Activated T-helper 1 cell treated with anti-CD3 and anti-CD28 coated beads, Interleukin-12 subunit alpha, Interleukin-12 subunit beta, Interleukin-2, Interleukin-4 antibody, amounts not matched to agents 30 ng/mL and 10 ng/mL and 1 ng/mL, durations not matched to agents 14 hours and 24 hours and 36 hours (primary cell): Measurements from ENCODE around the gene HOXC13. TPM values are rescaled to one million over a fixed set of nuclear protein-coding genes. Genes with fewer than 3 reads are reported as not detected.

ENCODE experiments used
- DNase-seq: peaks from one replicate; pipeline ENCODE4 v3.0.0; 2021; ENCODE audit warnings: low spot score
- H3K27ac Mint-ChIP-seq: one replicate; pipeline ENCODE4 v1.8.0; 2021; ENCODE audit warnings: mild to moderate bottlenecking, mixed read lengths
- H3K27me3 Mint-ChIP-seq: one replicate; pipeline ENCODE4 v1.8.0; 2022; ENCODE audit warnings: mild to moderate bottlenecking, moderate library complexity, mixed read lengths; ENCODE audit not compliant: insufficient read depth
- H3K36me3 Mint-ChIP-seq: one replicate; pipeline ENCODE4 v1.8.0; 2021; ENCODE audit warnings: low read depth, mixed read lengths
- H3K4me1 Mint-ChIP-seq: one replicate; pipeline ENCODE4 v1.8.0; 2021; ENCODE audit warnings: low read depth, mixed read lengths
- H3K4me3 Mint-ChIP-seq: one replicate; pipeline ENCODE4 v1.8.0; 2021; ENCODE audit warnings: mild to moderate bottlenecking, moderate library complexity, mixed read lengths
- H3K9me3 Mint-ChIP-seq: one replicate; pipeline ENCODE4 v1.8.0; 2021; ENCODE audit warnings: mixed read lengths
- intact Hi-C: fragments of 100-400 bp; cut with micrococcal nuclease; formaldehyde crosslinking; loops from one replicate; pipeline ENCODE4 v1.15.1; 2024
- total RNA-seq: library from RNA; stranded (reverse); gene quantifications from 2 replicates; pipeline ENCODE4 v1.2.3, GENCODE V29; 2022

Gene HOXC13
- total RNA-seq, 1 donor from 2014 or later, result not detected

DNA sequence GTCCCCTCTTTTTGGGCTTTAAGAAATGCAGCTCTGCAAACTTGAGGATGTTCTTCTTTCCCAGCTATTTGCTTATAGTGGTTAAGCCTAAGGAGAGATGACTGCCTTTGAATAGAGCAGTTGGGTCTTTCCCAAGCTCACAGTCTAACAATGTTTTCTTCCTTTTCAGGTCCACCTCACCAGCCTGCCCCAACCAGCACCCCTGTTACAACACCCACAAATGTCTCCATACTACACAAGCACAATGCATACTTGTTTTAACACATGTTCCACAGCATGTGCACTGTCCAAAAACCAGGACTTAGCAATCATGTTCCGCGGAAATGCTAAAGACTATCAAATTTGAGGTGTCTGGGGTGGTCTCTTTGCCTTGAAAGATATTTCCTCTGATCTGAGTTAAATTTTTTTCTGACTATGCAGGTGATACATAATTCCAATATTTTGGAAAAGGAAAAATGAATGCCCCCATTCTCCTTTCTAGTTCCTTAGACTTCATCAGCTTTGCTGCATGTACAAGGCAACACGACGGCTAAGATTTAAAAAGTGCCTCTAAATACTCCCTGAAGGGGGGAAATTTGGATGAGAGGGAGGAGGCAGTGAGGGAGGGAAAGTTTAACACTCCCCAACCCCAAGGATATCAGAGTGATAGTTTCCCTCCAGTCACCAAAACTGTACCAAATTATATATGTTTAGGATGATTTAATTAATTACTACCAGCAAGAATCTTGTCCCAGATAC lies 6.6 kb upstream of the HOXC13 start:
- Mint-ChIP-seq H3K27ac (no peak overlapping the region), H3K27me3 (peaks cover 88% of the 10 kb centered on the region), H3K4me1 (no peaks in the 10 kb centered on the region), H3K36me3 (no peaks in the 10 kb centered on the region), H3K4me3 (no peak overlapping the region), H3K9me3 (no peaks in the 10 kb centered on the region)
- DNase-seq, result no peak
- intact Hi-C loops, result loop anchor here (10.0 kb wide), 1 partner anchor 53 kb away; the partner anchor contains the start of gene HOXC10

- Mint-ChIP-seq H3K36me3 (no peaks in the 10 kb centered on the region), H3K9me3 (no peaks in the 10 kb centered on the region), H3K27ac (no peak overlapping the region), H3K4me3 (no peak overlapping the region), H3K4me1 (no peaks in the 10 kb centered on the region), H3K27me3 (peaks cover 90% of the 10 kb centered on the region)
- DNase-seq, result no peak
- intact Hi-C loops, result loop anchor here (10.0 kb wide), 1 partner anchor 52 kb away; the partner anchor contains the start of gene HOXC10
Observed at GRCh38 chr12:53932915-53933314, 5.7 kb upstream of the HOXC13 start.

GRCh38 chr12:53935383-53936341 lies 3.0 kb upstream of the HOXC13 start:
- Mint-ChIP-seq H3K27ac (peak overlapping the region; percentile 22), H3K9me3 (no peaks in the 10 kb centered on the region), H3K4me3 (no peak overlapping the region), H3K36me3 (no peaks in the 10 kb centered on the region), H3K27me3 (peaks cover 84% of the 10 kb centered on the region), H3K4me1 (no peaks in the 10 kb centered on the region)
- intact Hi-C loops, result loop anchor here (2.0 to 10.0 kb wide), 2 partner anchors 17 to 49 kb away; partner anchors contain the start of gene HOXC10
- DNase-seq, result no peak

DNA sequence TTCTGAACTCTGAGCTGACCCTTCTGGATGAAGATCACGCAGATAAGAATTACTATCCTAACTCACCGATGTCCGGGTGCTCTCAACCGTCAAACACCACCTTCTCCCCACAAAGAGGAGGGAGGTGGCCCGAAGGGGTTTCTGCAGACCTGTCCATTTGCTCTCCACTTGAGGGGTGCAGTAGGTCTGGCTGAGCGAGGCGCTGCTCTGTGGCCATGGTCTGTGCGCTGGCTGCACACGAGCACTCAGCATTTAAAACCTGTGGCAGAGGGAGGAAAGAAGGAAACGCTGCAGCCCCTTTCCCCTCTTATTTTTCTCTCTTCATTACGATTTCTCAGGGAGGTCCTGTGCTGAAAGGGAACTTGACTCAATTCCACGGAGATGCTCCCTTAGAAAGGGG lies 1.5 kb upstream of the HOXC13 start:
- H3K4me1 Mint-ChIP-seq, result no peaks in the 10 kb centered on the region
- peak overlapping the region; percentile 20 for H3K27ac Mint-ChIP-seq
- no peaks in the 10 kb centered on the region for H3K36me3 Mint-ChIP-seq
- DNase-seq, result no peak
- H3K4me3 Mint-ChIP-seq, result no peak overlapping the region
- H3K27me3 Mint-ChIP-seq, result peaks cover 86% of the 10 kb centered on the region
- H3K9me3 Mint-ChIP-seq, result no peaks in the 10 kb centered on the region
- intact Hi-C loops, result loop anchor here (2.0 to 10.0 kb wide), 2 partner anchors 16 to 48 kb away; partner anchors contain the start of gene HOXC10

DNA sequence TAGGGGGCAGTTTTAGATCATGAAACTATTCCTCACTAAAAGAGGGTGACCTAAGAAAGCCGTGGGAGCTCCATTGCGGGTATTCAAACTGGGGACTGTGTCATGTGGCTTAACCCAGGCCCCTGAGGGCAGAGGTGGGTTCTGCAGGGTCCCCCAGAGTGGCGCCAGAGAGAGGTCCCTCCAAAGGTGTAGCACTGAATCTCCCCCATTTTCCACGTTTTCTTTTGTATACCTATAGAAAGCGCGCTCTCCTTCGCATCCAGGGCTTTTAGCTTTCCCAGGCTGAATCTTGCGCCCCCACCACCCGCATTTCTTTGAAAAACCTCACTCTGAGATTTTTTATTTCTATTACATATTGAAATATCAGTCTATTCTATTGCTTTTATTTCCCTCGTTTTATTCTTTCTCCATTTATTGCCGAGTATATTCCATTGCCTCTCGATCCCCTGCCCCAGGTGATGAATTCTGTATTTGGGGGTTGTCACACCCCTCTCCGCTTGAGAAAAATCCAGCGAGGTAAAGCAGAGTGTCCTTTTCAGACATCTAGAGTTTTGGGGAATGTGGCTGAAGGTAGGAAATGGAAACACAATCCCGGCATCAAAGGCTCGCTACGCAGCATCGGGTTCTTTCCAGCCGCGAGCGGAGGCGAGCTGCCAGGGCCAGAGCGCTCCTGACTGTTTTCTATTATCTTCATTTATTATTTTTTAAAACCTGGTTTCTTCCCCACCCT lies 870 bp upstream of the HOXC13 start:
- H3K27ac Mint-ChIP-seq, result no peak overlapping the region
- DNase-seq, result no peak
- H3K4me3 Mint-ChIP-seq, result no peak overlapping the region
- H3K27me3 Mint-ChIP-seq, result peaks cover 80% of the 10 kb centered on the region
- no peaks in the 10 kb centered on the region for H3K36me3 Mint-ChIP-seq
- intact Hi-C loops, result loop anchor here (2.0 to 10.0 kb wide), 2 partner anchors 15 to 47 kb away; partner anchors contain the start of gene HOXC10
- no peaks in the 10 kb centered on the region for H3K4me1 Mint-ChIP-seq
- H3K9me3 Mint-ChIP-seq, result no peaks in the 10 kb centered on the region

DNA sequence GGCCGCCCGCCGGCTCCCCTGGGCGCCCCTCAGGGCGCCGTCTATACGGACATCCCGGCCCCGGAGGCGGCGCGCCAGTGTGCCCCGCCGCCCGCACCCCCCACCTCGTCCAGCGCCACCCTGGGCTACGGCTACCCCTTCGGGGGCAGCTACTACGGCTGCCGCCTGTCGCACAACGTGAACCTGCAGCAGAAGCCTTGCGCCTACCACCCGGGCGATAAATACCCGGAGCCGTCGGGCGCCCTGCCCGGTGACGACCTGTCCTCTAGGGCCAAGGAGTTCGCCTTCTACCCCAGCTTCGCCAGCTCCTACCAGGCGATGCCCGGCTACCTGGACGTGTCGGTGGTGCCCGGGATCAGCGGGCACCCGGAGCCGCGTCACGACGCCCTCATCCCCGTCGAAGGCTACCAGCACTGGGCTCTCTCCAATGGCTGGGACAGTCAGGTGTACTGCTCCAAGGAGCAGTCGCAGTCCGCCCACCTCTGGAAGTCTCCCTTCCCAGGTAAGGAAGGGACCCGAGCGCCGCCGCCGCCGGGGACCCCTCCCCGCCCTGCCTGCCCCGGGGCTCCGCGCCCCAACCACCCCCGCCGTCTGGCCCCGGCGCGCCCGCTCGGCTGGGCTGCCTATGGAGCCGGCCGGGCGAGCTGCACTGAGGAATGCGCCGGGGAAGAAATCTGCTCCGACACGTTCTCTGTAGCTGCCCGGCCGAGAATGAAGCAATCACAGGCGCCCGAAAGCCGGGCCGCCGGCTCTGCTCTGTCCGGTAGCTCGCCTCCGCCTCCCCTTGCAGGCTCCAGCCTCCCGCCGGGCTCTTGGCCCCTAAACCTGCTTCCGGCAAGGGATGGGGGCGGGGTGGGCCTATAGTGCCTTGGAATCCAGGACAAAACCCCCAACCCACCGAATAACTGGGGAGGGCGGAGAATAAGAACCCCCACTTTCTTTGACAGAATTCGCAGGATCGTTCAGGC lies 794 bp downstream of the HOXC13 start:
- no peaks in the 10 kb centered on the region for H3K4me1 Mint-ChIP-seq
- no peaks in the 10 kb centered on the region for H3K36me3 Mint-ChIP-seq
- no peaks in the 10 kb centered on the region for H3K9me3 Mint-ChIP-seq
- H3K27ac Mint-ChIP-seq, result peak overlapping the region; percentile 31
- intact Hi-C loops, result loop anchor here (10.0 kb wide), 2 partner anchors 45 to 245 kb away; partner anchors contain the start of gene HOXC10
- peaks cover 79% of the 10 kb centered on the region for H3K27me3 Mint-ChIP-seq
- DNase-seq, result no peak
- H3K4me3 Mint-ChIP-seq, result no peak overlapping the region

DNA sequence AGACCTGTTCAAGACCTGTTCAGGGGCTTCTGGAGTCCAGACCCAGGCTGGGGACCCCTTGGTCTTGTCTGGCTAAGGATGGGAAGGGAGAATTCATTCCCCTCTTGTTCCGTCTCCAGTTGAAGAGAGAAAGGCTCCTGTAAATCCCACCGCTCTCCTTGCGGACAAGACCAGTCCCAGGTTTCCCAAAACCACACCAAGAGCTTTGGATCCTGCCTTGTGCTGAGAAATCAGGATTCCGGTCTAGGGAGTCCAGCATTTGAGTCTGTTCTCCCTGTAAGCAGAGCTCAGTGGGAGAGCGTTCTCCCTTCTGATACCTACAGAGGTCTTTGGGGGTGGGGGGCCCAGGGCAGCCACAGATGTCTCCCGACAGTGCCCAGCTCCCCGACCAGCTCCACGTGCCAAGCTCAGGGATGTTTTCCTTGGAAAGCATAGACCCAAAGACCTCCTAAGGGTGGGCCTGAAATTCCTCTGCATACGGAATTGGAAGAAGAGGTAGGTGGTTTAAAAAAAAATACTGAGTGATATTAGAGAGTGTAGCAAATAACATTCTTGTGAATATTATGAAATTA lies 1.9 kb downstream of the HOXC13 start:
- no peak for DNase-seq
- H3K27me3 Mint-ChIP-seq, result peaks cover 81% of the 10 kb centered on the region
- intact Hi-C loops, result loop anchor here (10.0 kb wide), 1 partner anchor 246 kb away; no protein-coding TSS in a partner anchor
- no peak overlapping the region for H3K27ac Mint-ChIP-seq
- H3K36me3 Mint-ChIP-seq, result no peaks in the 10 kb centered on the region
- H3K4me1 Mint-ChIP-seq, result no peaks in the 10 kb centered on the region
- H3K4me3 Mint-ChIP-seq, result no peak overlapping the region
- H3K9me3 Mint-ChIP-seq, result no peaks in the 10 kb centered on the region

DNA sequence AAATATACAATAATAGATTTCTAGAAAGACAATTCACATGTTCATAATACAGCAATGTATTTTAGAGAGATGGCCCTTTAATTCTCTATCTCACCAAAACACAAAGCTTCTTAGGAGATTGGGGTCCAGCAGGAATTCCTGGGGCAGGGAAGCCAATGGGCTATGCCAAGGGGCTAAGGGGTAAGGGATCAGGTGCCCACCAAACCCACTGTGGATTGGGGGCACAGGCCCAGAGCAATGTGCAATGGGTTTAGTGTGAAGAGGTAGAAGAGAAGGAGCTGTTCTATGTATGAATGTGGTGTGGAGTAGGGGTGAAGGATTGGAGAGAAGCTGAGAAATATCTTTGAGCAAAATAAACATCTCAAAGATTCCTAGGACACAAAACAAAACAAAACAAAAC lies 2.6 kb downstream of the HOXC13 start:
- Mint-ChIP-seq H3K4me1 (no peaks in the 10 kb centered on the region), H3K27ac (no peak overlapping the region), H3K9me3 (no peaks in the 10 kb centered on the region), H3K4me3 (no peak overlapping the region), H3K27me3 (peaks cover 81% of the 10 kb centered on the region), H3K36me3 (no peaks in the 10 kb centered on the region)
- intact Hi-C loops, result loop anchor here (10.0 kb wide), 1 partner anchor 246 kb away; no protein-coding TSS in a partner anchor
- no peak for DNase-seq

DNA sequence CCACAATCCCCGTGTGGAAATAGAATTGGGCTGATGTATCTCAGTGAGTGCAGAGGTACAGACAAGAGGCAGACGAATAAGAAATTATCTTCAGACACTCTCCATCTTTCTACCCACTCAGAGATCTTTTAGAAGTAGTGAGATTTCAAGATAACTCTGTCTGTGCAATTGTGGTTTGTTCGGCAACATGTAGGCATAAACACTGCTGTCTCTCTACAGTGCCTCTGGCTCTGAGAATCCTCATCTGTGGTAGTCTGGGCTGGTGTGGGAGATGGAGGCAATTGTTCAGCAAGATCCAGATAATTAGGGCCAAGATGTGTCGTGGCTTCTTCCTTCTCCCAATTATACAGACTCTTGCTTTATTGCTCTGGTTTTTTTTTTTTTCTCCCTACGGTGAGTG lies 3.1 kb downstream of the HOXC13 start:
- Mint-ChIP-seq H3K27me3 (peaks cover 83% of the 10 kb centered on the region), H3K4me1 (no peaks in the 10 kb centered on the region), H3K36me3 (no peaks in the 10 kb centered on the region), H3K9me3 (no peaks in the 10 kb centered on the region), H3K27ac (no peak overlapping the region), H3K4me3 (no peak overlapping the region)
- no peak for DNase-seq
- intact Hi-C loops, result loop anchor here (10.0 kb wide), 1 partner anchor 247 kb away; no protein-coding TSS in a partner anchor

GRCh38 chr12:53942467-53942997 lies 3.9 kb downstream of the HOXC13 start:
- DNase-seq, result no peak
- peaks cover 83% of the 10 kb centered on the region for H3K27me3 Mint-ChIP-seq
- intact Hi-C loops, result loop anchor here (10.0 kb wide), 1 partner anchor 248 kb away; no protein-coding TSS in a partner anchor
- H3K36me3 Mint-ChIP-seq, result no peaks in the 10 kb centered on the region
- H3K4me1 Mint-ChIP-seq, result no peaks in the 10 kb centered on the region
- no peak overlapping the region for H3K27ac Mint-ChIP-seq
- H3K9me3 Mint-ChIP-seq, result no peaks in the 10 kb centered on the region
- H3K4me3 Mint-ChIP-seq, result no peak overlapping the region

- Mint-ChIP-seq H3K4me3 (no peak overlapping the region), H3K27me3 (peaks cover 88% of the 10 kb centered on the region), H3K36me3 (no peaks in the 10 kb centered on the region), H3K9me3 (no peaks in the 10 kb centered on the region), H3K27ac (no peak overlapping the region), H3K4me1 (no peaks in the 10 kb centered on the region)
- intact Hi-C loops, result loop anchor here (10.0 kb wide), 1 partner anchor 249 kb away; no protein-coding TSS in a partner anchor
- no peak for DNase-seq
Observed at GRCh38 chr12:53944209-53944608, 5.6 kb downstream of the HOXC13 start.
